GM21447 (cell line): ENCODE data around the gene PDE10A.

ENCODE experiments used
- ATAC-seq: cut with Tn5 transposase; IDR thresholded peaks from one replicate; pipeline ENCODE4 v1.9.1; 2021; ENCODE audit not compliant: unreplicated experiment

The PDE10A gene

GRCh38 chr6:165678904-165679303 lies 15.9 kb upstream of the PDE10A start:
- ATAC-seq, result no peak

- no peak for ATAC-seq
These were observed 15.4 kb upstream of the PDE10A start for GRCh38 chr6:165678429-165678828.

GRCh38 chr6:165677091-165677490 lies 14.1 kb upstream of the PDE10A start:
- ATAC-seq, result no peak

- ATAC-seq, result no peak
These were observed 13.5 kb upstream of the PDE10A start for GRCh38 chr6:165676435-165677068.

GRCh38 chr6:165675120-165675519 lies 12.1 kb upstream of the PDE10A start:
- no peak for ATAC-seq

- no peak for ATAC-seq
These were observed 11.4 kb upstream of the PDE10A start for GRCh38 chr6:165674155-165675029.

GRCh38 chr6:165671222-165671768 lies 8.3 kb upstream of the PDE10A start:
- ATAC-seq, result no peak

- no peak for ATAC-seq
These were observed 5.9 kb upstream of the PDE10A start for GRCh38 chr6:165668951-165669350.

- no peak for ATAC-seq
These were observed 2.3 kb upstream of the PDE10A start for GRCh38 chr6:165665384-165665672.

- ATAC-seq, result no peak
These were observed 1.7 kb upstream of the PDE10A start for GRCh38 chr6:165664559-165665383.

- no peak for ATAC-seq
These were observed 906 bp upstream of the PDE10A start for GRCh38 chr6:165663736-165664558.

GRCh38 chr6:165663377-165663735 lies 315 bp upstream of the PDE10A start:
- no peak for ATAC-seq

- no peak for ATAC-seq
These were observed 846 bp downstream of the PDE10A start for GRCh38 chr6:165662041-165662748.

- ATAC-seq, result no peak
These were observed 1.4 kb downstream of the PDE10A start for GRCh38 chr6:165661664-165662025.

GRCh38 chr6:165660857-165661663 lies 2.0 kb downstream of the PDE10A start:
- ATAC-seq, result no peak

- ATAC-seq, result no peak
These were observed 2.8 kb downstream of the PDE10A start for GRCh38 chr6:165659945-165660856.

- no peak for ATAC-seq
These were observed 4.5 kb downstream of the PDE10A start for GRCh38 chr6:165658395-165659058.

GRCh38 chr6:165657325-165657680 lies 5.7 kb downstream of the PDE10A start:
- ATAC-seq, result no peak
